Parathyroid adenoma (tissue), 2 donors: Measurements from ENCODE around the gene STOML3.

Source experiments
- H2AFZ ChIP-seq: fragments of 300-600 bp; sonication (generic); one replicate; pipeline ENCODE4 v1.7.0; 2017; ENCODE audit warnings: antibody characterized with exemption, mild to moderate bottlenecking
- H3K27ac ChIP-seq: fragments of 300-600 bp; sonication (generic); one replicate; pipeline ENCODE4 v1.7.0; 2017
- H3K27me3 ChIP-seq: fragments of 300-600 bp; sonication (generic); one replicate; pipeline ENCODE4 v1.7.0; 2017; ENCODE audit warnings: low read length; ENCODE audit not compliant: control insufficient read depth, insufficient read depth
- H3K36me3 ChIP-seq: fragments of 300-600 bp; sonication (generic); one replicate; pipeline ENCODE4 v1.7.0; 2017; ENCODE audit warnings: low read length; ENCODE audit not compliant: control insufficient read depth, insufficient read depth
- H3K4me1 ChIP-seq: fragments of 300-600 bp; sonication (generic); one replicate; pipeline ENCODE4 v1.7.0; 2017; ENCODE audit warnings: control low read depth
- H3K4me2 ChIP-seq: fragments of 300-600 bp; sonication (generic); one replicate; pipeline ENCODE4 v1.7.0; 2017; ENCODE audit warnings: low read length
- H3K4me3 ChIP-seq: fragments of 300-600 bp; sonication (generic); one replicate; pipeline ENCODE4 v1.7.0; 2017; ENCODE audit warnings: low read depth, low read length
- H3K79me2 ChIP-seq: fragments of 300-600 bp; sonication (generic); one replicate; pipeline ENCODE4 v1.7.0; 2017; ENCODE audit warnings: control low read depth
- H3K9ac ChIP-seq: fragments of 300-600 bp; sonication (generic); one replicate; pipeline ENCODE4 v1.7.0; 2017; ENCODE audit warnings: mild to moderate bottlenecking
- H3K9me3 ChIP-seq: fragments of 300-600 bp; sonication (generic); one replicate; pipeline ENCODE4 v1.7.0; 2017; ENCODE audit warnings: low read length; ENCODE audit not compliant: control insufficient read depth
- TF ChIP-seq, protein P1 (sequence below): fragments of 300-600 bp; sonication (generic); IDR thresholded peaks from one replicate; pipeline ENCODE4 v1.7.0; 2017; ENCODE audit warnings: antibody characterized with exemption, mild to moderate bottlenecking
- donor health status: primary hyperparathyroidism.

STOML3 gene

DNA sequence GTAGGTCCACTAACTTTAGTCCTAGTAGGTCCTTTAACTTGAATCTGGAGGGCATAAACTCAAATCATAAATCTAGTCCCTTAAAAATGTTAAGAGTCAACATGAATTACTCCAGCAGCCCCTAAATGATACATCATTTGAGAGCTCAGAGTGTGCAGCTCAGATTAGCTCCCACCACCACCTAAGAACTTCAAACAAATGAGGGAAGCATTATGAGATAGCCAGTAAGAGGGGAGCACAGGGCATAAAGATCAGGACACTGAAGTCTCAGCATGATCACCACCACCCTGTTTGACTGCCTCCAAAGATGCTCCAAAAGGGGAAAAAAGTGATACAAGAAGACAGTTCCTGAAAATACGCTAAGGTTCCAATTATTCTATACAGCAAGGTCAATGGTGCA, 41.5 kb upstream of the STOML3 start:
- H3K36me3 ChIP-seq, result no peaks in the 10 kb centered on the region
- H3K4me1 ChIP-seq, result no peaks in the 10 kb centered on the region

DNA sequence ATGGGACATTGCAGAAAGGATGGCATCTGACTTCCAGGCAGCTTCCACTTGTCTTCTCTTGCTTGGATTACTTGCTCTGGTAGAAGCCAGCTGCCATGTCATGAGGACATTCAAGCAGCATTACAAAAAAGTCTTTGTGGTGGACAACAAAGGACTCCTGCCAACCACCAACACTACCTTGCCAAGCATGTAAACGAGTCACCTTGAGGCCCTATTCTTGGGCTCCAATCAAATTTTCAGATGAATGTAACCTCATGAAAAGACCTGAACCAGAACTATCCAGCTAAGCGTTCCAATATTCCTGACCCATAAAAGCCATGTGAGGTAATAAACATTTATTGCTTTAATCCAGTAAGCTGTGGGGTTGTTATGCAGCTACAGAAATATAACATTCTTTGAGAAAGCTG, 34.8 kb upstream of the STOML3 start:
- Histone ChIP-seq H3K36me3 (no peaks in the 10 kb centered on the region), H3K79me2 (no peaks in the 10 kb centered on the region)

More for the DNA sequence above, 41.5 kb upstream of the STOML3 start:
- Histone ChIP-seq H3K9ac (no peak overlapping the region), H2AFZ (no peak overlapping the region), H3K4me3 (no peak overlapping the region), H3K79me2 (peaks cover 7% of the 10 kb centered on the region), H3K27me3 (no peaks in the 10 kb centered on the region), H3K4me2 (no peak overlapping the region), H3K9me3 (no peaks in the 10 kb centered on the region), H3K27ac (no peak overlapping the region)
- TF ChIP-seq, protein P1, sequence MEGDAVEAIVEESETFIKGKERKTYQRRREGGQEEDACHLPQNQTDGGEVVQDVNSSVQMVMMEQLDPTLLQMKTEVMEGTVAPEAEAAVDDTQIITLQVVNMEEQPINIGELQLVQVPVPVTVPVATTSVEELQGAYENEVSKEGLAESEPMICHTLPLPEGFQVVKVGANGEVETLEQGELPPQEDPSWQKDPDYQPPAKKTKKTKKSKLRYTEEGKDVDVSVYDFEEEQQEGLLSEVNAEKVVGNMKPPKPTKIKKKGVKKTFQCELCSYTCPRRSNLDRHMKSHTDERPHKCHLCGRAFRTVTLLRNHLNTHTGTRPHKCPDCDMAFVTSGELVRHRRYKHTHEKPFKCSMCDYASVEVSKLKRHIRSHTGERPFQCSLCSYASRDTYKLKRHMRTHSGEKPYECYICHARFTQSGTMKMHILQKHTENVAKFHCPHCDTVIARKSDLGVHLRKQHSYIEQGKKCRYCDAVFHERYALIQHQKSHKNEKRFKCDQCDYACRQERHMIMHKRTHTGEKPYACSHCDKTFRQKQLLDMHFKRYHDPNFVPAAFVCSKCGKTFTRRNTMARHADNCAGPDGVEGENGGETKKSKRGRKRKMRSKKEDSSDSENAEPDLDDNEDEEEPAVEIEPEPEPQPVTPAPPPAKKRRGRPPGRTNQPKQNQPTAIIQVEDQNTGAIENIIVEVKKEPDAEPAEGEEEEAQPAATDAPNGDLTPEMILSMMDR, result no peak

DNA sequence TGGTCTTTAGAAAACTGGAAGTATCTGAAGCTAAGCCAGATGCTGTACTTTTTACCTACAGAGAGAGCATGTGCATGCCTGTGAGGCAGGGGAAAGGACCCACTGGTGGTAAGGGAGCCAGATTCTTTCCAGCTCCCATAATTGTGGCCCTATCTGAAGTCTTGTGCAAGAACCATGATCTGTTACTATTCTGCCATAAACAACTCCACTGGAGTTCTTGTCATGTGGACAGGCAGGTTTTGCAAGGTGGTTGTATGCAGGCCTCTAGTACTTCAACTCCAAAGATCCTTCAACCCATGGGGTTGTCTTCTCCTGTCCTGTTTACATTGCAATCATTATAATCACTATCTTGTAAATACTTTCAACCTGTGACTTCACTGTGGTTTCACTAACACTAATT, 33.1 kb upstream of the STOML3 start:
- Histone ChIP-seq H3K4me3 (no peak overlapping the region), H3K79me2 (no peaks in the 10 kb centered on the region), H2AFZ (no peak overlapping the region), H3K9ac (no peak overlapping the region), H3K9me3 (no peaks in the 10 kb centered on the region), H3K4me2 (no peak overlapping the region), H3K27ac (no peak overlapping the region), H3K36me3 (no peaks in the 10 kb centered on the region), H3K4me1 (no peaks in the 10 kb centered on the region), H3K27me3 (no peaks in the 10 kb centered on the region)
- TF ChIP-seq, protein P1, result no peak

More for the DNA sequence above, 34.8 kb upstream of the STOML3 start:
- no peak overlapping the region for H2AFZ ChIP-seq
- no peak overlapping the region for H3K27ac ChIP-seq
- no peaks in the 10 kb centered on the region for H3K4me1 ChIP-seq
- H3K4me2 ChIP-seq, result no peak overlapping the region
- H3K9me3 ChIP-seq, result no peaks in the 10 kb centered on the region
- H3K9ac ChIP-seq, result no peak overlapping the region
- H3K4me3 ChIP-seq, result no peak overlapping the region
- H3K27me3 ChIP-seq, result no peaks in the 10 kb centered on the region
- TF ChIP-seq, protein P1, result no peak

DNA sequence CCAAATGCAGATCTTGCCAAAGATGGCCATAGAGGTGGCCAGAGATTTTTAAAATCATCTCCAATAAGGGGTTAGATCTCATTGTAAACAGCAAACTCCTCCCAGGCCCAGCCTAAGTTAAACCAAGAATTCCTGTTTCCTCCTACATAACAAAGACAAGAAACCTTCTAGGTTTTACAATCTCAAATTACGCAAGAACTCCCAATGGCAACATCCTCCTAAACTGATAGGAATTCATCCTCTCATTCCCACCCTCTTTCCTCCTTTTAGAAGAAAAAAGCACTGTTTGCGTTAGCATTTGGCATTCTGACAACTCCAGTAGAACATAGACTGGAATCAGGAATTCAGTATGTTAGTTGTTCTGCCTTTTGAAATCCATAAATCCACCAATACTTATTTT, 32.7 kb upstream of the STOML3 start:
- H3K27me3 ChIP-seq, result no peaks in the 10 kb centered on the region
- H3K36me3 ChIP-seq, result no peaks in the 10 kb centered on the region
- no peaks in the 10 kb centered on the region for H3K79me2 ChIP-seq
- H3K9me3 ChIP-seq, result no peaks in the 10 kb centered on the region
- no peak overlapping the region for H3K4me3 ChIP-seq
- no peak overlapping the region for H3K4me2 ChIP-seq
- TF ChIP-seq, protein P1, result no peak
- no peak overlapping the region for H2AFZ ChIP-seq
- H3K27ac ChIP-seq, result no peak overlapping the region
- no peaks in the 10 kb centered on the region for H3K4me1 ChIP-seq
- no peak overlapping the region for H3K9ac ChIP-seq

DNA sequence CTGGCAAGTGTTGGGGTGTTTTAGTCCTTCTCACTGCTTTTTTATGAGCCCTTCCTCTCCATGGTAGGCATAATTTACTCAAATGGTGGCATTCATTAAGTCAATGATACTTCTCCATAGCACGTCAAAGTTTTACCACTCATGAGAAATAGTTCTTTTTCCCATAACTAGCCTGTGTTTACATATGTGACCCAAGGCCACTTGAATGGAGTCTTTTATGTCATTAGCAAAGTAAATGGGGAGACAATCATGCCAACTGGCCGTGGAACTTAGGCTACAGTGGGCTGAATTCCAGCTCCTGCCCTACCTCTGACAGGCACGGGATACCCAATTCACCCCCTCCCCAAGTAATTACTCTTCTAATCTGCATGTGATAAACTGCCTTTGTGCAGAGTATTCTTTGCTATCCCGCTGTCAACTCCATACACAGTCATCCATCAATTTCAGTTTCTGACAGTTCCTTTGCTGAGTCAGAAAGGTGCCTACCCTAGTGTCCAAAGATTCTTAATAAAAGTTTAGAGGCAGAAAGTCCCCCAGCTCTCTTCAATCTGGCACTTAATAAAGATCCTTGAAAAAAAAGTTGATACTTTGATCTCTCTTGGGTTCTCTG, 30.3 kb upstream of the STOML3 start:
- no peak overlapping the region for H3K4me2 ChIP-seq
- H3K36me3 ChIP-seq, result no peaks in the 10 kb centered on the region
- H3K4me3 ChIP-seq, result no peak overlapping the region
- H3K27me3 ChIP-seq, result no peaks in the 10 kb centered on the region
- H3K9me3 ChIP-seq, result no peaks in the 10 kb centered on the region
- H2AFZ ChIP-seq, result no peak overlapping the region
- H3K9ac ChIP-seq, result no peak overlapping the region
- no peaks in the 10 kb centered on the region for H3K79me2 ChIP-seq
- TF ChIP-seq, protein P1, result no peak
- no peak overlapping the region for H3K27ac ChIP-seq
- no peaks in the 10 kb centered on the region for H3K4me1 ChIP-seq
